ENCODE data around the gene PSEN1.

Gene PSEN1

DNA sequence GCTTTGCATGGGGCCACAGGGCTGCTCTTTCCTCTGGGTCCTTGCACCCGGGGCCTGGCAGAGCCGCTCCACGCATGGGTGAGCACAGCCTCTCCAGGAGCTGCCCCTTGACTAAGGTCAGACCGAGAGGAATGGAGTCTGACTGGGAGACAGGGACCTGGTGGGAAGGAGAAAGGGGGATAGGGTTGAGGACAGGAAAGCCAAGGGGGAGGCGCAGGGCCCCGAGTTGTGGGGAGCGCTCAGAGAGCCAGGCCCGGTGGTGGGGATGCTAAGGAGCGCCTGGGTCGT, 117.0 kb downstream of the PSEN1 start:
- WGBS (ENCODE audit: extremely low coverage, insufficient coverage, low lambda C conversion rate) = no CpG with 5 or more reads among the region's 10 CpGs
- no peak overlapping the region for H3K4me2 ChIP-seq (ENCODE audit: low read length)
- no peak overlapping the region for H4K5ac ChIP-seq (ENCODE audit: low read length)
- no peaks in the 10 kb centered on the region for H3K36me3 ChIP-seq (ENCODE audit: control insufficient read depth, insufficient read depth, low read length)
- no peak overlapping the region for H3K9ac ChIP-seq (ENCODE audit: low read length)
- H3K4ac ChIP-seq (ENCODE audit: low read depth, low read length) = no peak overlapping the region
- no peak overlapping the region for H3K23ac ChIP-seq (ENCODE audit: low read length)
- no peak overlapping the region for H2BK120ac ChIP-seq (ENCODE audit: low read depth, low read length)
- no peak overlapping the region for H2BK15ac ChIP-seq (replicated peaks; ENCODE audit: low read depth)
- no peak overlapping the region for H3K4me3 ChIP-seq (ENCODE audit: low read length)
- no peak overlapping the region for H3K18ac ChIP-seq (ENCODE audit: low read length)
- no peaks in the 10 kb centered on the region for H3K27me3 ChIP-seq (ENCODE audit: insufficient read depth, low read length, poor library complexity)
- no peaks in the 10 kb centered on the region for H3K79me1 ChIP-seq (ENCODE audit: low read length)
- H3K79me2 ChIP-seq (ENCODE audit: control insufficient read depth, insufficient read depth, low read length) = no peaks in the 10 kb centered on the region
- no peak overlapping the region for H2AK5ac ChIP-seq (ENCODE audit: low read length)
- H3K56ac ChIP-seq (ENCODE audit: low read length) = no peak overlapping the region
- H4K8ac ChIP-seq (ENCODE audit: low read depth, low read length) = no peak overlapping the region
- DNase-seq = no peak
- H3K4me1 ChIP-seq (ENCODE audit: control insufficient read depth, low read depth, low read length) = no peaks in the 10 kb centered on the region
- no peak overlapping the region for H3K27ac ChIP-seq (ENCODE audit: low read depth, low read length)
- H2BK5ac ChIP-seq (ENCODE audit: low read length) = no peak overlapping the region

GRCh38 chr14:73253721-73254120, 117.4 kb downstream of the PSEN1 start:
- Histone ChIP-seq H3K27me3 (ENCODE audit: insufficient read depth, low read length, poor library complexity) (no peaks in the 10 kb centered on the region), H2BK120ac (ENCODE audit: low read depth, low read length) (no peak overlapping the region), H3K27ac (ENCODE audit: low read depth, low read length) (no peak overlapping the region), H3K4me1 (ENCODE audit: control insufficient read depth, low read depth, low read length) (no peaks in the 10 kb centered on the region), H2AK5ac (ENCODE audit: low read length) (no peak overlapping the region), H4K5ac (ENCODE audit: low read length) (no peak overlapping the region), H3K56ac (ENCODE audit: low read length) (no peak overlapping the region), H3K79me1 (ENCODE audit: low read length) (no peaks in the 10 kb centered on the region), H3K9ac (ENCODE audit: low read length) (no peak overlapping the region), H3K23ac (ENCODE audit: low read length) (no peak overlapping the region), H3K4me3 (ENCODE audit: low read length) (no peak overlapping the region), H4K8ac (ENCODE audit: low read depth, low read length) (no peak overlapping the region), H3K4ac (ENCODE audit: low read depth, low read length) (no peak overlapping the region), H3K18ac (ENCODE audit: low read length) (no peak overlapping the region), H3K36me3 (ENCODE audit: control insufficient read depth, insufficient read depth, low read length) (no peaks in the 10 kb centered on the region), H3K4me2 (ENCODE audit: low read length) (no peak overlapping the region), H2BK5ac (ENCODE audit: low read length) (no peak overlapping the region), H2BK15ac (replicated peaks; ENCODE audit: low read depth) (no peak overlapping the region), H3K79me2 (ENCODE audit: control insufficient read depth, insufficient read depth, low read length) (no peaks in the 10 kb centered on the region)
- no CpG with 5 or more reads among the region's 12 CpGs for WGBS (ENCODE audit: extremely low coverage, insufficient coverage, low lambda C conversion rate)
- DNase-seq = no peak

GRCh38 chr14:73254247-73255004, 118.1 kb downstream of the PSEN1 start:
- no peak for DNase-seq
- WGBS (ENCODE audit: extremely low coverage, insufficient coverage, low lambda C conversion rate) = no CpG with 5 or more reads among the region's 28 CpGs
- H2AK5ac ChIP-seq (ENCODE audit: low read length) = no peak overlapping the region

DNA sequence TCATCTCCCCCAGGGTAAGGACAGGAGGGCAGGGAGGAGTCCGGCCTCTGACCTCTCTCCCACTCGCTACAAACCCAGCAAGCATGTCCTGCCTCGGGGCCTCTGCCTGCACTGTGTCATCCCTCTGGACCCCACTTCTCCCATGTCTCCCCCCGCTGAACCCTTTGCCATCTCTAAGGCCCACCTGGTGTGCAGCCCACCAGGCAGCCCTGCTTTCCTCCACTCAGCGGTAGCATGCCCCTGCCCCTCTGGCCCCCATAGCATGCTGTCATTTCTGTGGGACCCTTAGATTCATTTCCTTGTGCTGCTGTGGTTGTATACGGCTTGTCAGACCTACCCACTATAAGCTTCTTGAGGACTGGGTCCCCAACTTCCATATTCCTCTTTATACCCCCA, 118.7 kb downstream of the PSEN1 start:
- Histone ChIP-seq H3K79me1 (ENCODE audit: low read length) (no peaks in the 10 kb centered on the region), H3K27me3 (ENCODE audit: insufficient read depth, low read length, poor library complexity) (no peaks in the 10 kb centered on the region), H3K4ac (ENCODE audit: low read depth, low read length) (no peak overlapping the region), H2AK5ac (ENCODE audit: low read length) (no peak overlapping the region), H4K5ac (ENCODE audit: low read length) (no peak overlapping the region), H2BK5ac (ENCODE audit: low read length) (no peak overlapping the region), H3K4me3 (ENCODE audit: low read length) (no peak overlapping the region), H3K4me1 (ENCODE audit: control insufficient read depth, low read depth, low read length) (no peaks in the 10 kb centered on the region), H3K27ac (ENCODE audit: low read depth, low read length) (no peak overlapping the region), H2BK15ac (replicated peaks; ENCODE audit: low read depth) (no peak overlapping the region), H3K4me2 (ENCODE audit: low read length) (no peak overlapping the region), H3K23ac (ENCODE audit: low read length) (no peak overlapping the region), H3K36me3 (ENCODE audit: control insufficient read depth, insufficient read depth, low read length) (no peaks in the 10 kb centered on the region), H3K56ac (ENCODE audit: low read length) (no peak overlapping the region), H4K8ac (ENCODE audit: low read depth, low read length) (no peak overlapping the region), H3K9ac (ENCODE audit: low read length) (no peak overlapping the region), H3K18ac (ENCODE audit: low read length) (no peak overlapping the region), H3K79me2 (ENCODE audit: control insufficient read depth, insufficient read depth, low read length) (no peaks in the 10 kb centered on the region), H2BK120ac (ENCODE audit: low read depth, low read length) (no peak overlapping the region)
- DNase-seq = no peak
- no CpG with 5 or more reads among the region's 6 CpGs for WGBS (ENCODE audit: extremely low coverage, insufficient coverage, low lambda C conversion rate)

More at GRCh38 chr14:73254247-73255004, 118.1 kb downstream of the PSEN1 start:
- Histone ChIP-seq H3K4me1 (ENCODE audit: control insufficient read depth, low read depth, low read length) (no peaks in the 10 kb centered on the region), H3K27ac (ENCODE audit: low read depth, low read length) (no peak overlapping the region), H3K4me2 (ENCODE audit: low read length) (no peak overlapping the region), H3K9ac (ENCODE audit: low read length) (no peak overlapping the region), H3K4me3 (ENCODE audit: low read length) (no peak overlapping the region), H3K36me3 (ENCODE audit: control insufficient read depth, insufficient read depth, low read length) (no peaks in the 10 kb centered on the region), H3K23ac (ENCODE audit: low read length) (no peak overlapping the region), H3K4ac (ENCODE audit: low read depth, low read length) (no peak overlapping the region), H3K79me2 (ENCODE audit: control insufficient read depth, insufficient read depth, low read length) (no peaks in the 10 kb centered on the region), H2BK5ac (ENCODE audit: low read length) (no peak overlapping the region), H2BK15ac (replicated peaks; ENCODE audit: low read depth) (no peak overlapping the region), H4K8ac (ENCODE audit: low read depth, low read length) (no peak overlapping the region), H3K79me1 (ENCODE audit: low read length) (no peaks in the 10 kb centered on the region), H3K18ac (ENCODE audit: low read length) (no peak overlapping the region), H4K5ac (ENCODE audit: low read length) (no peak overlapping the region), H3K27me3 (ENCODE audit: insufficient read depth, low read length, poor library complexity) (no peaks in the 10 kb centered on the region), H2BK120ac (ENCODE audit: low read depth, low read length) (no peak overlapping the region), H3K56ac (ENCODE audit: low read length) (no peak overlapping the region)

DNA sequence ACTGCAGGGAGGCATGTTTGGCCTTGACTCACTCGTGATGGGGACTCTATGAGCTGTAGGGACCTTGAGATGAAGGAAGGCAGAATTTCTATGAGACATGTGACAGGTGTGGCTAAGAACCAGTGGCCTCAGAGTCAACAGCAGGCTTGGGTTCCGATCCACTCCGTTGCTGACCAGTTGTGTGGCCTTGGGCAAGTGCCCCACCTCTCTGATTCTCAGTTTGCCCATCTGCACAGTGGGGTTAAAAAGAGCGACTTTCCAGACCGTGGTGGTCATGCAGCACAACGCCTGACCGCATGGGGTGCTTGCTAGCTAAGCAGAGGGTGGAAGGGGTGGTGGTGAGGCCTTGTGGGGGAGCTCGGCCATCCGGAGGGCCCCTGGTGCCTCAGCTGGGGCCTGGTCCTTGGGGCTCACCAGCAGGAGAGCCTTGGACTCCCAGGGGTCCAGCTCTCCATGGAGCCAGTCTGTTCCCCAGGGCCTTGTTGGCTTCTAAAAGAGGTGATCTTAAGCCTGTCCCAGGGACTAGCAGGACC, 119.5 kb downstream of the PSEN1 start:
- no CpG with 5 or more reads among the region's 9 CpGs for WGBS (ENCODE audit: extremely low coverage, insufficient coverage, low lambda C conversion rate)
- no peak overlapping the region for H4K5ac ChIP-seq (ENCODE audit: low read length)

GRCh38 chr14:73258076-73258475, 121.8 kb downstream of the PSEN1 start:
- Histone ChIP-seq H3K56ac (ENCODE audit: low read length) (no peak overlapping the region), H3K27me3 (ENCODE audit: insufficient read depth, low read length, poor library complexity) (no peaks in the 10 kb centered on the region)
- no CpG with 5 or more reads among the region's 4 CpGs for WGBS (ENCODE audit: extremely low coverage, insufficient coverage, low lambda C conversion rate)

More for the DNA sequence above, 119.5 kb downstream of the PSEN1 start:
- no peak overlapping the region for H2BK5ac ChIP-seq (ENCODE audit: low read length)
- no peaks in the 10 kb centered on the region for H3K4me1 ChIP-seq (ENCODE audit: control insufficient read depth, low read depth, low read length)
- no peak overlapping the region for H2BK120ac ChIP-seq (ENCODE audit: low read depth, low read length)
- H3K18ac ChIP-seq (ENCODE audit: low read length) = no peak overlapping the region
- no peaks in the 10 kb centered on the region for H3K27me3 ChIP-seq (ENCODE audit: insufficient read depth, low read length, poor library complexity)
- H3K79me2 ChIP-seq (ENCODE audit: control insufficient read depth, insufficient read depth, low read length) = no peaks in the 10 kb centered on the region
- no peak overlapping the region for H4K8ac ChIP-seq (ENCODE audit: low read depth, low read length)
- H3K4ac ChIP-seq (ENCODE audit: low read depth, low read length) = no peak overlapping the region
- H3K23ac ChIP-seq (ENCODE audit: low read length) = no peak overlapping the region
- H2AK5ac ChIP-seq (ENCODE audit: low read length) = no peak overlapping the region
- no peaks in the 10 kb centered on the region for H3K36me3 ChIP-seq (ENCODE audit: control insufficient read depth, insufficient read depth, low read length)
- no peak overlapping the region for H3K9ac ChIP-seq (ENCODE audit: low read length)
- no peaks in the 10 kb centered on the region for H3K79me1 ChIP-seq (ENCODE audit: low read length)
- H3K4me2 ChIP-seq (ENCODE audit: low read length) = no peak overlapping the region
- no peak for DNase-seq
- no peak overlapping the region for H3K56ac ChIP-seq (ENCODE audit: low read length)
- H2BK15ac ChIP-seq (replicated peaks; ENCODE audit: low read depth) = no peak overlapping the region
- no peak overlapping the region for H3K4me3 ChIP-seq (ENCODE audit: low read length)
- no peak overlapping the region for H3K27ac ChIP-seq (ENCODE audit: low read depth, low read length)

More at GRCh38 chr14:73258076-73258475, 121.8 kb downstream of the PSEN1 start:
- Histone ChIP-seq H4K8ac (ENCODE audit: low read depth, low read length) (no peak overlapping the region), H2BK15ac (replicated peaks; ENCODE audit: low read depth) (no peak overlapping the region), H2BK5ac (ENCODE audit: low read length) (no peak overlapping the region), H2AK5ac (ENCODE audit: low read length) (no peak overlapping the region), H3K4me1 (ENCODE audit: control insufficient read depth, low read depth, low read length) (no peaks in the 10 kb centered on the region), H3K27ac (ENCODE audit: low read depth, low read length) (no peak overlapping the region), H3K4me2 (ENCODE audit: low read length) (no peak overlapping the region), H3K23ac (ENCODE audit: low read length) (no peak overlapping the region), H3K18ac (ENCODE audit: low read length) (no peak overlapping the region), H3K4ac (ENCODE audit: low read depth, low read length) (no peak overlapping the region), H4K5ac (ENCODE audit: low read length) (no peak overlapping the region), H3K79me1 (ENCODE audit: low read length) (no peaks in the 10 kb centered on the region), H3K36me3 (ENCODE audit: control insufficient read depth, insufficient read depth, low read length) (no peaks in the 10 kb centered on the region), H3K79me2 (ENCODE audit: control insufficient read depth, insufficient read depth, low read length) (no peaks in the 10 kb centered on the region), H3K9ac (ENCODE audit: low read length) (no peak overlapping the region), H3K4me3 (ENCODE audit: low read length) (no peak overlapping the region), H2BK120ac (ENCODE audit: low read depth, low read length) (no peak overlapping the region)
- no peak for DNase-seq
